ENCODE measurements around the gene ERC2.
A peak's percentile ranks its signal among the peaks of the same experiment; 100 is the strongest.
"Not testable (repeated sequence)": the region's sequence is repeated elsewhere in the genome, so short reads cannot be mapped to it uniquely, and the experiment has no call there.

Gene ERC2

DNA sequence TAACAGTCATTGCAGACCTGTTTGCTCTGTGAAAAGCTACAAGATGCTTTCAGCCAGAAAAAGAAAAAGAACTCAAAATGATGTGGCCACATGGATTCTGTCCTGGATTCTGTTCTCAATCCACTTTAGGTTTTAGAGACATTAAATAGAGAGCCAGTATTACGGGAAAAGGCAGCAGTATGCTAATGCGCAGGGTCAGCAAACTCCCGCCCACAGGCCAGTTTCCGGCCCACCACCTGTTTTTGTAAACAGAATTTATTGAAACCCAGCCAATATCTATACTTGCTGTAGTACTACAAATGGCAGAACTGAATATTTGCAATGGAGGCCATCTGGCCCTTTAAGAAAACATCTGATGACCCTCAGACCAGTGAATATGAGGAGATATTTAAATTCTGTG lies 416.1 kb downstream of the ERC2 start:
- DNase-seq = no peak

GRCh38 chr3:56051052-56051451 lies 417.2 kb downstream of the ERC2 start:
- no peak for DNase-seq

DNA sequence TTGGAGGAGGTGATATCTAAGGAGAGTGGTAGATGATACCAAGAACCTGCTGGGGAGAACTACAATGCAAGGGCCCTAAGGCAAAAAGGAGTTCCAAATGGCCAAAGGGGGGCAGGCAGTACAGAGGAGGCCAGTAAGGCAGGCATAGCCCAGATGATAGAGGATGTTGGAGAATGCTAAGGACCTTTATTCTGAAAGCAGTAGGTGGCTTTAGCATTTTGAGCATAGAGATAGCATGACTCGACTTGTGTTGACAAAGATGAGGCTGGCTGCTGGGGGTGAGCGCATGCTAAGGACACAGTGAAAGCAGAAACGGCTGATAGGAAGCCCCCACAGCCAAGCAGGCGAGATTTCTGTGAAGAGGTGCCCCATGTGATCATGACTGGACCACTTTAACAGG lies 419.3 kb downstream of the ERC2 start:
- no peak for DNase-seq

- DNase-seq = no peak
These were observed 419.9 kb downstream of the ERC2 start for GRCh38 chr3:56048331-56048730.

DNA sequence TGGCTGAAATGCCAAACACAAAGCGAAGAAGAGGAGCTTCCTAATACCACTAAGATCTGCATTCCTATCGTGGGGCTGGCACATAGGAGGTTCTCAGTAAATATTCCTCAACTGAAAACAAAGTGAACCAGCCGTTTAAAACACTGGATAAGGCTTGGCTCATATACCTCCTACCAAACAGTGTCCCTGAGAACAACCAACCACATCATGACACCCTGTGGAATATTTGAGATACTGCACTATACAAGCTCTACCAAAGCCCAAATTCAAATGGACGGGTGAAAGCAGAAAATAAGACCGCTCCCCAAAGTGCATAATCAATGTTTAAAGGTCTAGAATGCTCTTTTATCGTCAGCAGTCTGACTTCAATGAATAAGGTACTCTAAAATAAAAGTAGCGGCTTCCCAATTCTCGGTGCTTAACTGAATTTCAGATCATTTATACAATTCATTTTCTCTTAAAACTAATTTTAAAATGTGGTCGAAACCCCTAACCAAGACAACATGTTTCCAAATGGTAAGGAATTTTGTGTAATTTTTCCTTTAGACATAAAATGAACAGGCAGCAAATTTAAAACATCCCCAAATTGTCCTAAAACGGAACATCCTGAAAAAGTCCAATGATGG lies 425.8 kb downstream of the ERC2 start:
- DNase-seq = peak; percentile 12

DNA sequence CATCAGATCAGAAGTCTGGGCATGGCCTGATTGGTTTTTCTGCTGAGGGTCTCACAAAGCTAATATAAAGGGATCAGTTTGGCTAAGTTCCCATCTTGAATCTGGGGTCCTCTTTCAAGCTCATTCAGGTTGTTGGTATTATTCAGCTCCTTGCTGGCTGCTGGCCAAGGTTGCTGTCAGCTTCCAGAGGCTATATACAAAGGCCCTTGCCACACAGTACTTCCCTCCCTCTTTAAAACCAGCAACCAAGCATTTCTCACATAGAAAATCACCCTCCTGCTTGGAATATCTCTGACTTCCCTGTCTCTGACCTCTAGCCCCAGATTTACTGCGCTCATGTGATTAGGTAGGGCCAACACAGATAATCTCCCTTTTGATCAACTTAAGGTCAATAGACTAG lies 442.9 kb downstream of the ERC2 start:
- no peak for DNase-seq

DNA sequence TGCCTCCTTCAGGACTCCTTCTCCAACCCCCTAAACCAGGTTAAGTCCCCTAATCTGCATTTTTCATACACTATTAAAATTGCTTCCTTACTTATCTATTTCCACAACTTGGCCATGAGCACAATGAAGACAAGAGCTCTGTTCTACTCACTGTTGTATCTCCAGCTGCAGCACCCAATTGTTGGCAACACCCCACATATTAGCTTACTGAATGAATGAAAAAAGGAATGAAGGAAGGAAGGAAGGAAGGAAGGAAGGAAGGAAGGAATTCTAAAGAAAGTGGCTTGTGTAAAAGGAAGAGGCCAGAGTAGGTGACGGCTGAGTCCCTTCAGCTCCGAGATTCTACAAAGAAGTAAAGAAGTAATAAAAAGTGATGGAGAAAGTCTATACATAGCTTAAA lies 444.7 kb downstream of the ERC2 start:
- no peak for DNase-seq

DNA sequence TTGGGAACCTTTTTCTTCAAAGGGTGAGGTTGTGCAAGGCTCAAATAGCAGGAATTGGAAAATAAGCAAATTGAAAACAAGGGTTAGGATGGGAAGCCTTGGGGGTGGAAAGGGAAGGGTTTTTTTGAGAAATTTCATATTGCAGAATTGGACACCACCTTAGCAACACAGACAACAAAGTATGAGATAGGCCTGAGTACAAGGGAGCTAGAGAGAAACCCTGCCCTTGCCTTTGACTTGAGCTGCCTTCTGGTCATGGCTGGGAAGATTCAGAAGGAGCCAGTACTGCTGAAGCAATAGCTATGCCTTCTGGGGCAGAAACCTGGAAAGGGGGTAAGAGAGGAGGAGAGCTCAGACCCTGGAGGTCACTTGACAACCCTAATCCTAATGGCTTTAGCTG lies 445.6 kb downstream of the ERC2 start:
- DNase-seq = no peak

GRCh38 chr3:56019490-56020146 lies 448.6 kb downstream of the ERC2 start:
- DNase-seq = no peak

DNA sequence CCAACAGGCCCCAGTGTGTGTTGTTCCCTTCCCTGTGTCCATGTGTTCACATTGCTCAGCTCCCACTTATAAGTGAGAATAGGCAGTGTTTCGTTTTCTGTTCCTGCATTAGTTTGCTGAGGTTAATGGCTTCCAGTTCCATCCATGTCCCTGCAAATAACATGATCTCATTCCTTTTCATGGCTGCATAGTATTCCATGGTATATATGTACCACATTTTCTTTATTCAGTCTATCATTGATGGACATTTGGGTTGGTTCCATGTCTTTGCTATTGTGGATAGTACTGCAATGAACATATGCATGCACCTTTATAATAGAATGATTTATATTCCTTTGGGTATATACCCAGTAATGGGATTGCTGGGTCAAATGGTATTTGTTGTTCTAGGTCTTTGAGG lies 452.9 kb downstream of the ERC2 start:
- DNase-seq = not testable (repeated sequence)

DNA sequence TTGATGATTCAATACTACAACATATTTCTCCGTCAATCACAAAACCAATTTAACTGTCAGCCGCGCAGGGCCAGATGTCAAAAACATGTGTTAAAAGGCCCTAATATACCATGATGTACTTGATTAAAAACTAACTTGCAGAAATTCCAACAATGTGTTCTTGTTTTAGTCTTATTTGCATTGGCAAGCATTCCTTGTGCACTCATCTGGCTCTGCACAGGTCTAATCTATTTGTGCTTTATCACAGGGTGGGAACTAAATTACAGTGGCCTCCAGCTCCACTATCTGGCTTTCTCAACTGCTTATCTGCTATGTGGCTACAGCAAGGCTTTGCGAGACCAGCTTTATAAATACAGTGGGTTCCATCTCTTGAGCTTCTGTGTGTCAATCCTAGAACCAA lies 455.5 kb downstream of the ERC2 start:
- no peak for DNase-seq

DNA sequence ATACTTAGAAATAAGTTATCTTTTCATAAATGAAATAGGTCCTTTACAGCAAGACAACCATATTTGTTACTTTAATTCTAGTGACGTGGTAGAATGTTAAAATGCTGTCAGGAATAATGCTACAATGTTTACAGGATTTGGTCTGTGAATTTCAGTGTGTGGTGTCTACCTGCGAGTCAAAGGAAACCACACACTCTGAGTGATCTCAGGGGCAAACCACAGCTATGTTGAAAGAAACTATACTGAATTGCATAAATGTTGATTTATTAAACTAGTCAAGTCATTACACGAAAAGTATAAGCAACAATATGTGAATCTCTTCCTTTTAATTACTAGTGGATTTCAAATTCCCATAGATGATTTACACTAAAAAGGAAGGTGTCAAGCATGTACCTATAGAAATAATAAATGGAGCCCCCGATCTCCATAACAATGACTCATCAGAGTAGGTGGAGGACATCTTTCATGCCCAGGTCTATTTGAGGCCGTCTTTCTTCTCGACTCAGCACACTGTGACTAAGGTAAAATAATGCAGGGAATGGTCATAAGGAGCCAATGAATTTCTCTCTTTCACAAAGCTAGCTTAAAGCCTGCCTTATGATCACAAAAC lies 463.0 kb downstream of the ERC2 start:
- DNase-seq = no peak

DNA sequence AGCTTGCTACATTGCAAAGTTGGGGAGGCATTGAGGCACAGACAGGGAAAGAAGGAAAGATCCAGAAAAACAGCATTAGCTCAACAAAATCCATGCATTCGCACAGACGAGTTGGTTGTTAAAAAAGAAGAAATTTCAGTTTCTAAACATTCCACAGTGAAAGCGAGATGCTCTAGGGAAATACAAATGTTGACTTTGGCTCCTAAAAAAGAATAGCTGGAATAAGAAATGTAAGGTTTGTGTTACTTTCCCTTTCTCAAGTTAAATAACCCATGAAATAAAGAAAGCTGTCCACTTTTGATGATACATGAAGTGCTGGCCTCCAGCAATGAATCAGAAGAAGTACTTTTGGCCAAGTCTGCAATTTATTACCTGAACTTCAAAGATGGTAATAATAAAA lies 465.1 kb downstream of the ERC2 start:
- no peak for DNase-seq

DNA sequence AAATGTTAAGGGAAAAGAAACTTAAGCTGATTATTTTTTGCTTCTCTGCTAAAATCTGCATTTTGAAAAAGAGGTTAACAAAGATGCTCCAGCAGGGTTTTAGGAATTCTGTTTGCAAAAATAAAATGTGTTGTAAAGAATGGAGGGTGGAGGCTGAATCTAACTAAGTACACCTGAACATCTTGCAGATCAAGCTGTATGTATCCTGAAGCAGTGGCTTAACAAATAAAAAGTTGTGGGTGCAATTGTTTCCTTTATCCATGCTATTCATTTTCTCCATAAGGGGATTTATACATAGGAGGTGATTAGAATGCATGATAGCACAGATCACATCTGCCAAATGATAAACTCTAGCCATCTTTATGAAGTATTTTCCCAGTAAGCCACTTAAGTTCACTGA lies 466.3 kb downstream of the ERC2 start:
- DNase-seq = no peak

DNA sequence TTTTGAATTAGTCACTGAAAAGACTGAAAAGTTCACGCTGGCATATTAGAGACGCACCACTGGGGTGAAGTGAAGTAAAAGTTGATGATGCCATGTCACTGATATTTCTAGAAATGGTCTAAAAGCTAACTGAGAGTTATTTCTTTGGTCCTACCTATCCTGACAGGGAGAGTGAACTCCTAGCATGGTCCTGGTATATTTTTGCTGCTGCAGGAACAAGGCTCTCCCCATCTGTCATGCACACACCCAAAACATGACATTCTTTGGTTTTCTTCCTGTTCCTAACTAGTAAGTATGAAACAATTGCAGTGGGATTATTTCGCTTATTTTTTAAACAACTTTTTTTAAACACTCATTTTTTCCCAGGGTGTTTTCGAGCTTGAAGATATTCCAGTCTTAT lies 466.7 kb downstream of the ERC2 start:
- no peak for DNase-seq

DNA sequence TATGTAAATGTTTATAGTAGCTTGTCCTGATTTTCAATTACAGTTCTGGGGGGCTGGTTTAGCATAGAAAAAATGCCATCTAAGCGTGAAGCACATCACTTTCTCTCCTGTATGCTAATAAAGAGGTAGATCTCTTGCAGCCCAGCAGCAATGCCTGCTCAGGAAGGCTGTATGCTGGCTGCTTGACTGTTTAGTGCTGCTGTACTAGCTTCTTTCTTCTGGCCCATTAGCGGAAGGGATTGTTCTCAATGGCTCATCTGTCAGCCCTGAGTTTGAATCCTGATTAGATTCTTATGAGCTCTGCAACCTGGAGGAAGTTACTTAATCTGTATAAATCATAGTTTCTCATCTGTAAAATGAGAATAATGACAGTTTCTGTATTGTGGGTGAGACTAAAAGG lies 478.9 kb downstream of the ERC2 start:
- no peak for DNase-seq

DNA sequence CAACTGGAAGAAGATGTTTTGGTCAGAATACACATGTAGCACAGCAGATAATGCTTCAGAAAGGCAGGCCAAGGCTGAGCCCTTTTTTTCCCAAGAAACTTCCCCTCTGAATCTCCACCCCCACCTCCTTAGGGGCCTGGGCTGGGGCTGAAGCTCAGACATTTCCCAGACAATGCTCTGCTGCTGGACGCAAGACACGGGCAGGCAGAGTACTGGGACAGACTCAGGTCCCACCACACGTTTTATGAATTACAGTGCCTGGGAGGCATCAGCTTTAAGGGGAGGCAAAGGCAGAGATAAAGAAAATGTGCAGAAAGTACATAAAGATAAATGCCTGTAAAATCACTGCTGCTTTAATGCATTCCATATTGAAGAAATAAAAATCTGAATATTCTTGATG lies 479.4 kb downstream of the ERC2 start:
- DNase-seq = no peak

DNA sequence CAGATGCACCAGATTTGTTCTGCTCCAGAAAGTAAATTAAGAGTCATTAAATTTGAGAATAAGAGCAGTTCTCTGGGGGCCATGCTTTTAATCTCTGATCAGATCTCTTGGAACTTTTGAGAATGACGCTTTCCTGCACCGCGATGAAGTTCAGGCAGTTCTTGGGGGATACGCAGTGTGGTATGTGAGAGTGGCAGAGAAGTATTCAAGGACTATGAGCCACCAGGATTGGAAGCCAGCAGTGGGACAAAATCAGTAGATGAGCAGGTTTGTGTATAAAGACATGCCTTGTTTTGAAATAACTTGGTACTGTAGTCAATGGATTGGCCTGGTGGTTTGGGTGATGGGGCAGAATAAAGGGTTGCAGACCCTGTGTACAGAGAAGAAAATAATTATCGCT lies 483.6 kb downstream of the ERC2 start:
- no peak for DNase-seq

DNA sequence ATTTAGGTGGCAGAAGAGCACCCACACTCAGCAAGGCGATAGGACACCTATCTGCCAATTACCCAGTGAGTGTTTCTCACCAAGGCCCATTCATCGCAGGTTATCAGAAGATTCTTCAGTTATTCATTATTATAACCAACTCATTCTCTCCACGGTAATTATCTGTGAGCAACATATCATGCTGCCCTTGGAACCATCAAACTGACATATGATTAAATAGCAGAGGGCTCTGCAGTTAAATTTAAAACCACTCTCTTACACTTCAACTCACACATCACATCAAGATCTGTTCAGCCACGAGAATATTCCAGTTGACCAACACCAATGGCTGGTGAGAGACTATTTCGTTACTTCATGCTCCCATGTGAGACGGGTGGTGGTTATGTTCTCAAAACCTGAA lies 489.3 kb downstream of the ERC2 start:
- DNase-seq = no peak

DNA sequence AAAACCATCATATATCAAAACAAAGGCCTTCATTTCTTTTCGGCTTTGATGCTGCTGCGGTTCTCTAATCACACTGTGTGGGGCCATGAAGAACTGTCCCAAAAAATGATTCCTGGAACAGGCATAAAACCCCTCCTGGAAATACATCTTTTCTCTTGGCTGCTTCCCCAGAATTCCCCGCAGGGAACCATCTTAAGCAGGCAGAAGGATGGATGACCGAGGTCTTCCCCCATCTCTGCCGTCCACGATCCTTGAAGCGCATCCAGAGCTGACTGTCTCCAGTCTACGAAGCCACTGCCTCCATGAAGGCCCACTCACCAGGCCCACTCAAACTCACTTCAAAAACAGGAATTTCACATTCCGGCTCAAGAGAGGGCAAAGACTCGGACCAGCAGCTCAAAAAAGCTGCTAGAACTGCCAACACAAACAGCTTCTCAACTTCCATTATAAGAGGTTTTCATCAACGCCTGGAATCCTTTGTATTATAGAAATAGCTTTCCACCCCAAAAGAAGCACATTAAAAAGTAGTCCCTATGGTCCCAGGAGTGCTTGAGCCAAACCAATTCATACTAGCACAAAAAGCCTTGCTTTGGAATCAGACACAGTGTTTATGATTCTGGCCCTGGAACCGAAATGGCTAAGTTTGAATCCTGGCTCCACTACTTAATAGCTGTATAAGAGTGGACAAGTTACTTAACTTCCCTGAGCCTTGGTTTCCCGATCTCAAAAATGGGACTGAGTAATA lies 493.7 kb downstream of the ERC2 start:
- DNase-seq = no peak

DNA sequence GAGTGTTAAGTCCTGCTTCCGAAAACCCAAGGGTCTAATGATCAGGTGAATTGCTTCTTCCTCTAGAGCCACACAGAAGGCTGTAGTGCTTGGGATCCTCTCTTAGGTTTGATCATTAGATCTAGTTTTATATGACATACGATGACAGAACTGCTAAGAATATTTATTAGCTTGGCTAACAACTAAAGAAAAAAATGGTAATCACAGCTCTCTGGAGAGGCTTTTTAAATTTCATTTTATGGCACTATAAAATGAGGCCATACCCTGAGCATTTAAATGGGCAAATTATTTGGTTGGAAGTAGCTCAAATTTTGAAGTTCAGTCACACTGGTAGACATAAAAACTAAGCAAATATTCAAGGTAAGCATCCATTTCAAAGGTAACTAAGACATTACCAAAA lies 498.6 kb downstream of the ERC2 start:
- no peak for DNase-seq

DNA sequence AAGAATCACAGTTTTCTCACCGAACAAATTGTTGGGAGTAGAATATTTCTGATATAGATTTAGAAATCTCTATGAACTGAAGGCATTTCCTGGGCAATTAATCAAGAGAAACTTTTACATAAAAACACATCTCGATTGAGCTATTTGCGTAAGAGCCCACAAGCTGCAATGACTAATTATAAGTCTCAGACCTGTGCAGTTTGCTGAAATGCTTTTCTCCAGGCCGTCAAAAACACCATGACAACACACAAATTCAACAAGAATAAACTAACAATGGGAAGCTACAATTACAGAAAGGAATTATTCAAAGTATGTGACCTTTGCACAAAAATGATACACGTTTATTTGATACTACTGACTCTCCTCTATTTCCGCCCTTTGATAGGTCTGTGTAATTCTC lies 499.9 kb downstream of the ERC2 start:
- no peak for DNase-seq

GRCh38 chr3:55966566-55966965 lies 501.7 kb downstream of the ERC2 start:
- no peak for DNase-seq

- DNase-seq = no peak
These were observed 502.5 kb downstream of the ERC2 start for GRCh38 chr3:55965776-55966175.

Data from hematopoietic multipotent progenitor cell treated with erythropoietin and hydrocortisone succinate and interleukin-3 and kit ligand, for 6 days (in vitro differentiated cells).